Pancreas (tissue), 10 donors: ENCODE results near the gene ELL. TPM values are rescaled to one million over a fixed set of nuclear protein-coding genes. Genes with fewer than 3 reads are reported as not detected.

Experiments
- ATAC-seq, 4 donors: fragments of 200-7000 bp; cut with Tn5 transposase; one replicate each; pipeline versions ENCODE4 v1.8.0 to v1.9.1; 2020; ENCODE audit warnings: mild to moderate bottlenecking in 4 of 4, moderate library complexity in 4 of 4
- DNase-seq, 6 donors: peaks; one replicate each; pipeline ENCODE4 v3.0.0-alpha.2; 2020
- FAIRE-seq: peaks from 2 replicates; lab custom pipeline; 2012; peaks lifted over from hg19 to GRCh38; lab: Jason Lieb, UNC
- H3K27ac ChIP-seq, 4 donors: fragments of 200-600 bp; sonication (generic); 1 replicate in 3 of 4; 2 replicates in 1 of 4; pipeline versions ENCODE4 v1.5.0 to v1.8.0; 2020
- H3K27me3 ChIP-seq, 4 donors: fragments of 200-600 bp; one replicate each; pipeline ENCODE4 v1.8.0; 2021
- H3K36me3 ChIP-seq, 3 donors: fragments of 200-600 bp; sonication (generic) in 1 of 3; one replicate each; pipeline versions ENCODE4 v1.5.0 to v1.8.0; 2020 to 2021
- H3K4me1 ChIP-seq, 3 donors: fragments of 200-600 bp; one replicate each; pipeline ENCODE4 v1.8.0; 2021
- H3K4me3 ChIP-seq, 4 donors: fragments of 200-600 bp; sonication (generic) in 2 of 4; one replicate each; pipeline versions ENCODE4 v1.5.0 to v1.8.0; 2020 to 2021
- H3K9me3 ChIP-seq, 4 donors: fragments of 200-600 bp; one replicate each; pipeline ENCODE4 v1.8.0; 2021
- WGBS, 2 donors: extraction: QIAGEN DNeasy Blood & Tissue Kit; methylation state at CpG; one replicate each; pipeline ENCODE4 v1.1.7; 2013; 5-methylcytosine and 5-hydroxymethylcytosine counted together
- intact Hi-C, 3 donors: fragments of 100-400 bp; cut with DNase I; formaldehyde crosslinking; loops; one replicate each; pipeline versions ENCODE4 v1.11.1 to v1.14.2; 2022
- polyA plus RNA-seq, 2 donors: library from polyadenylated mRNA; stranded (reverse); fragments of 200-250 nt; gene quantifications; one replicate each; pipeline ENCODE4 v1.2.3, GENCODE V29; 2013
- total RNA-seq, 6 donors: library from RNA; stranded (reverse); fragmentation: NEBNext Ultra II Directional in 4 of 6; extraction: Animal tissue kit (Norgen Biotek cat#: 25700) in 4 of 6; gene quantifications; one replicate each; pipeline versions ENCODE4 v1.2.1 to v1.2.4, GENCODE V29; 2021 to 2023
- TF ChIP-seq, protein P1 (sequence below), 4 donors: fragments of 200-600 bp; sonication (generic) in 3 of 4; IDR thresholded peaks; one replicate each; pipeline versions ENCODE4 v1.5.0 to v1.8.0; 2021; ENCODE audit warnings: antibody characterized with exemption in 4 of 4
- donor health status: healthy with polysubstance abuse.
- donor health status: DM: no; HTN: no; CAD: no; lungs with moderate emphysema.
- donor health status: DM: no; HTN: no; CAD: no.
- donor health status: control.
- donor health status: control.
- donor health status: Bipolar disorder and iron deficiency.
- donor health status: DM: yes; HTN: yes; CAD: no.
- donor health status: DM: no; HTN: no; CAD: no.
- donor health status: DM: no; HTN: no; CAD: no.
- donor health status: DM: yes; HTN: yes; CAD: no.

ELL gene
- total and polyA plus RNA-seq, 8 donors = 5.8 to 13.4 (median 9.8) TPM

DNA sequence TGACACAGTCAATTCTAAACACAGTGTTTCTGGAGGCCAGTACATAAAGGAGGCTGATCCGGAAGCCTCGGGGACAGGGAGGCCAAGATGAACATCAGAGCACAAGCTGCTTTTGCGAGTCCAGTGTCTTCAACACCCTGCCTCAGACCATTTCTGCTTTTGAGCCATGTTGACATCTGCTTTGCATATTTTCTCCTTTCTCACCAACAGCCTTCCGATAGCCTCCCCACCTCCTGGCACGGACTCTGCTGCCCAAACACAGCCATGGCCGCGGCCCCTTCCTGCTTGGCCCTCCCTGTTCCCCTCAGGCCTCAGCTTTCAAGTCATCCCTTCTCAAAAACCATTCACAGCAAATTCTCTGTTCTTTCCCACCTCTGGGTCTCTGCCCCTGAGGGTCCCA, 128.0 kb downstream of the ELL start:
- WGBS, 2 donors = 81 to 83% methylated on average over 7 of the region's 7 CpGs
- Histone ChIP-seq H3K4me3 (peak overlapping the region in 1 of 4 donors; percentile 28), H3K36me3 (peaks cover 0 to 8% (median 0%) of the 10 kb centered on the region in 3 donors), H3K9me3 (no peaks in the 10 kb centered on the region), H3K27me3 (no peaks in the 10 kb centered on the region), H3K27ac (no peak overlapping the region), H3K4me1 (peaks cover 0 to 1% (median 0%) of the 10 kb centered on the region in 3 donors)
- TF ChIP-seq, protein P1, sequence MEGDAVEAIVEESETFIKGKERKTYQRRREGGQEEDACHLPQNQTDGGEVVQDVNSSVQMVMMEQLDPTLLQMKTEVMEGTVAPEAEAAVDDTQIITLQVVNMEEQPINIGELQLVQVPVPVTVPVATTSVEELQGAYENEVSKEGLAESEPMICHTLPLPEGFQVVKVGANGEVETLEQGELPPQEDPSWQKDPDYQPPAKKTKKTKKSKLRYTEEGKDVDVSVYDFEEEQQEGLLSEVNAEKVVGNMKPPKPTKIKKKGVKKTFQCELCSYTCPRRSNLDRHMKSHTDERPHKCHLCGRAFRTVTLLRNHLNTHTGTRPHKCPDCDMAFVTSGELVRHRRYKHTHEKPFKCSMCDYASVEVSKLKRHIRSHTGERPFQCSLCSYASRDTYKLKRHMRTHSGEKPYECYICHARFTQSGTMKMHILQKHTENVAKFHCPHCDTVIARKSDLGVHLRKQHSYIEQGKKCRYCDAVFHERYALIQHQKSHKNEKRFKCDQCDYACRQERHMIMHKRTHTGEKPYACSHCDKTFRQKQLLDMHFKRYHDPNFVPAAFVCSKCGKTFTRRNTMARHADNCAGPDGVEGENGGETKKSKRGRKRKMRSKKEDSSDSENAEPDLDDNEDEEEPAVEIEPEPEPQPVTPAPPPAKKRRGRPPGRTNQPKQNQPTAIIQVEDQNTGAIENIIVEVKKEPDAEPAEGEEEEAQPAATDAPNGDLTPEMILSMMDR (IDR thresholded peaks at IDR 0.05) = no peak
- DNase-seq = no peak
- intact Hi-C loops = loop anchor here in 1 of 3 donors (5.0 kb wide), 1 partner anchor 47 kb away; no protein-coding TSS in a partner anchor
- no peak for FAIRE-seq
- ATAC-seq = peak in 1 of 4 donors; percentile 11

DNA sequence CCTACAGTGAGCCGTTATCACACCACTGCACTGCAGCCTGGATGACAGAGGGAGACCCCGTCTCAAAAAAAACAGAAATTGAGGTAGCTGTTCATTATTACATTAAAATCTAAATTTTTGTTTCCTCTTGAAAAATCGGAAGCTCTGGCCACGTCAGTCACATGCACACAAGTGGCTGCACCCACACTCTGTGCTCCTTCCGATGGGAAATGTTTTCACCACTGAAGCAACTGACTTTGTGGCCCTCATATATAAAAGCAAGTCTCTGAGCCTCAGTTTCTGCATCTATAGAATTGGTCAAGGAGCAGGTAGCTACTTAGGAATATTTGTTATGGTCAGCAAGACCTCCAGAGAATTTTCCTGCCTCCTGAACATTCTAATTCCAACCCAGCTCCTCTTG, 128.9 kb downstream of the ELL start:
- DNase-seq (no peak), FAIRE-seq (no peak), ATAC-seq (no peak)
- Histone ChIP-seq H3K27me3 (no peaks in the 10 kb centered on the region), H3K36me3 (peaks cover 0 to 17% (median 0%) of the 10 kb centered on the region in 3 donors), H3K9me3 (no peaks in the 10 kb centered on the region), H3K4me1 (no peaks in the 10 kb centered on the region), H3K4me3 (no peak overlapping the region), H3K27ac (peak overlapping the region in 2 of 4 donors; percentile 3)
- intact Hi-C loops = loop anchor here in 1 of 3 donors (5.0 kb wide), 1 partner anchor 46 kb away; no protein-coding TSS in a partner anchor
- WGBS, 2 donors = 79 to 82% methylated on average over 5 of the region's 5 CpGs
- TF ChIP-seq, protein P1 (IDR thresholded peaks at IDR 0.05) = no peak

Other genes starting within 250 kb of the ELL start
- 1 to 10 TPM; 1.0 to 5.6 (median 1.6) TPM for gene IQCN, start 247.6 kb downstream of the ELL start, total RNA-seq
- gene IQCN, start 247.6 kb downstream of the ELL start, polyA plus RNA-seq = 10 to 100 TPM; 14.7 to 25.3 TPM
- gene JUND, start 240.4 kb downstream of the ELL start, total RNA-seq = 100 to 1,000 TPM in 5 of 6 donors, 10 to 100 TPM in 1; 86.8 to 181 (median 137) TPM
- gene JUND, start 240.4 kb downstream of the ELL start, polyA plus RNA-seq = 100 to 1,000 TPM; 111 to 128 TPM
- 10 to 100 TPM; 16.5 to 39.0 (median 33.4) TPM for gene LSM4, start 199.0 kb downstream of the ELL start, total RNA-seq
- 10 to 100 TPM; 65.9 to 67.9 TPM for gene LSM4, start 199.0 kb downstream of the ELL start, polyA plus RNA-seq
- gene PGPEP1, start 181.5 kb downstream of the ELL start, total RNA-seq = 10 to 100 TPM; 32.9 to 44.4 (median 37.1) TPM
- gene PGPEP1, start 181.5 kb downstream of the ELL start, polyA plus RNA-seq = 10 to 100 TPM; 10.4 to 20.7 TPM
- 100 to 1,000 TPM in 2 of 6 donors, 10 to 100 TPM in 4; 33.3 to 277 (median 43.5) TPM for gene GDF15, start 135.9 kb downstream of the ELL start, total RNA-seq
- gene GDF15, start 135.9 kb downstream of the ELL start, polyA plus RNA-seq = 10 to 100 TPM; 28.1 to 57.7 TPM
- 1 to 10 TPM in 3 of 6 donors, under 1 TPM in 3; 0.14 to 6.1 (median 1.2) TPM for gene LRRC25, start 124.4 kb downstream of the ELL start, total RNA-seq
- 1 to 10 TPM in 1 of 2 donors, under 1 TPM in 1; 0.85 to 1.0 TPM for gene LRRC25, start 124.4 kb downstream of the ELL start, polyA plus RNA-seq
- gene SSBP4, start 102.7 kb downstream of the ELL start, total RNA-seq = 10 to 100 TPM; 20.5 to 33.8 (median 23.7) TPM
- 100 to 1,000 TPM in 1 of 2 donors, 10 to 100 TPM in 1; 77.5 to 116 TPM for gene SSBP4, start 102.7 kb downstream of the ELL start, polyA plus RNA-seq
- 10 to 100 TPM; 26.1 to 58.4 (median 44.7) TPM for gene ISYNA1, start 83.9 kb downstream of the ELL start, total RNA-seq
- 100 to 1,000 TPM; 187 to 309 TPM for gene ISYNA1, start 83.9 kb downstream of the ELL start, polyA plus RNA-seq
- gene FKBP8, start 21.5 kb upstream of the ELL start, total RNA-seq = 100 to 1,000 TPM in 2 of 6 donors, 10 to 100 TPM in 4; 73.8 to 104 (median 87.9) TPM
- gene FKBP8, start 21.5 kb upstream of the ELL start, polyA plus RNA-seq = 100 to 1,000 TPM; 198 to 218 TPM
- gene KXD1, start 35.8 kb upstream of the ELL start, total RNA-seq = 10 to 100 TPM; 33.4 to 46.2 (median 41.9) TPM
- gene KXD1, start 35.8 kb upstream of the ELL start, polyA plus RNA-seq = 10 to 100 TPM; 48.7 to 66.9 TPM
- gene UBA52, start 49.8 kb upstream of the ELL start, total RNA-seq = 100 to 1,000 TPM; 522 to 838 (median 679) TPM
- gene UBA52, start 49.8 kb upstream of the ELL start, polyA plus RNA-seq = 100 to 1,000 TPM; 402 to 680 TPM
- gene REX1BD, start 66.7 kb upstream of the ELL start, total RNA-seq = 10 to 100 TPM; 30.0 to 46.2 (median 36.1) TPM
- gene REX1BD, start 66.7 kb upstream of the ELL start, polyA plus RNA-seq = 100 to 1,000 TPM; 122 to 158 TPM
- gene CRLF1, start 84.7 kb upstream of the ELL start, total RNA-seq = 1 to 10 TPM in 5 of 6 donors, under 1 TPM in 1; 0.87 to 9.1 (median 4.1) TPM
- 10 to 100 TPM in 1 of 2 donors, 1 to 10 TPM in 1; 9.6 to 20.3 TPM for gene CRLF1, start 84.7 kb upstream of the ELL start, polyA plus RNA-seq
- 1 to 10 TPM in 2 of 6 donors, under 1 TPM in 4; 0.56 to 4.4 (median 0.94) TPM for gene TMEM59L, start 90.8 kb upstream of the ELL start, total RNA-seq
- 1 to 10 TPM; 5.2 to 8.9 TPM for gene TMEM59L, start 90.8 kb upstream of the ELL start, polyA plus RNA-seq
- 1 to 10 TPM; 4.6 to 7.8 (median 6.0) TPM for gene KLHL26, start 115.0 kb upstream of the ELL start, total RNA-seq
- 1 to 10 TPM; 3.2 to 4.1 TPM for gene KLHL26, start 115.0 kb upstream of the ELL start, polyA plus RNA-seq
- gene CRTC1, start 161.6 kb upstream of the ELL start, total RNA-seq = 1 to 10 TPM; 5.2 to 8.1 (median 6.5) TPM
- 10 to 100 TPM; 12.4 to 18.1 TPM for gene CRTC1, start 161.6 kb upstream of the ELL start, polyA plus RNA-seq